Skeletal muscle tissue (tissue), 4 donors: ENCODE measurements around the gene GNA15. TPM values are rescaled to one million over a fixed set of nuclear protein-coding genes. Genes with fewer than 3 reads are reported as not detected.

Experiments
- H3K27ac ChIP-seq: one replicate; pipeline ENCODE4 v1.7.0; 2013; ENCODE audit warnings: mild to moderate bottlenecking, low read depth, low read length, inconsistent platforms
- H3K27me3 ChIP-seq, 3 donors: one replicate each; pipeline ENCODE4 v1.7.0; 2013; ENCODE audit warnings: low read length in 3 of 3; ENCODE audit not compliant: control insufficient read depth in 3 of 3, insufficient read depth in 3 of 3
- H3K36me3 ChIP-seq, 3 donors: one replicate each; pipeline ENCODE4 v1.7.0; 2013; ENCODE audit warnings: low read length in 3 of 3; ENCODE audit not compliant: control insufficient read depth in 3 of 3, insufficient read depth in 3 of 3
- H3K4me1 ChIP-seq, 3 donors: one replicate each; pipeline ENCODE4 v1.7.0; 2013; ENCODE audit warnings: low read length in 3 of 3, mild to moderate bottlenecking in 3 of 3; ENCODE audit not compliant: control insufficient read depth in 3 of 3, insufficient read depth in 3 of 3
- H3K4me3 ChIP-seq, 3 donors: one replicate each; pipeline ENCODE4 v1.7.0; 2013; ENCODE audit warnings: low read length in 3 of 3
- H3K9ac ChIP-seq, 3 donors: one replicate each; pipeline ENCODE4 v1.7.0; 2013; ENCODE audit warnings: low read length in 3 of 3, mild to moderate bottlenecking in 3 of 3, moderate library complexity in 2 of 3, low read depth in 1 of 3
- H3K9me3 ChIP-seq, 3 donors: one replicate each; pipeline ENCODE4 v1.7.0; 2013; ENCODE audit warnings: low read length in 3 of 3; ENCODE audit not compliant: control insufficient read depth in 3 of 3
- total RNA-seq: library from RNA; depleted of rRNA; stranded (reverse); fragments of >200 nt; gene quantifications from one replicate; pipeline ENCODE4 v1.2.3, GENCODE V29; 2014
- donor health status: Osteomylitis.

GNA15 gene
- total RNA-seq, 1 donor from 2014 or later = 3.1 TPM

DNA sequence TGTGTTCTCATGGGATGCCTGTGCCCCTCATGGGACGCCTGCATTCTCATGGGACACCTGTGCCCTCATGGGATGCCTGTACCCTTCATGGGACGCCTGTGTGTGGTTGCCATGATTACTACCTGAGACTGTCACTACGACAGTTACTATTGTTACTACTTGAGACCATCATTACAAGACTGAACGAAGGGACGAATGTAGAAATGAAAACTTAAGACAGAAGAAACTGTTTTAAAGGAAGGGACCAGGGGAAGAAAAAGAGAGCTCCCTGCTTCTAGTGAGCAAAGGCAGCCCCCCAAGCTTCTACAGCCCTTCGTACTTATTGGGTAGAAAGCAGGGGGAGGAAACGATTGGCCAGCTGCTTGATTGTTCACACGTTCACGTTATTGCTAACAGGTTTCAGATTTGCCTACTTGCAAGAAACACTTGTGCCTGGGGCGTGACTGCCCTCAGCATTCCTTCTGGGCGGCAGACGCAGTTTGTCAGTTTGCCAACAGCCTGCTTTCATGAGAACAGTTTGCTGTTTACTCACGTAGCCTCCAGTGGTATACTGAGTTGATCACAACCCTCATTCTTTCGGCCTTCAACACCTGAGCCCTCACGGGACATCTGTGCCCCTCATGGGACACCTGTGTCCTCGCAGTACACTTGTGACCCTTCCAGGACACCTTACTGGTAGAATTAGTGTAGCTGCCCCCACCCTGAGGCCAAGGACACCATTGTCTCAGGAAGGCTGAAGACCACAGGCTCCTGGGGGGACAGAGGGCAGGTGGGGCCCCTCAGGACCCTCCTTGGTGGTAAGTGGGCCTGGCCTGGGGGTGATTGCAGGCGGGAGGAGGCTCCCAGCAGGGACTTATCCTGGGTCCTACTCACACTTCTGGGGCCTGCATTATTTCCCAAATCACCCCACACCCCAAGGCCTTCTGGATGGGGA is 40.2 kb downstream of the GNA15 start:
- H3K36me3 ChIP-seq = no peaks in the 10 kb centered on the region
- H3K4me3 ChIP-seq = no peak overlapping the region
- no peaks in the 10 kb centered on the region for H3K9me3 ChIP-seq
- no peak overlapping the region for H3K27ac ChIP-seq
- H3K27me3 ChIP-seq = peaks cover 7 to 11% (median 8%) of the 10 kb centered on the region in 3 donors
- H3K9ac ChIP-seq = no peak overlapping the region
- H3K4me1 ChIP-seq = peaks cover 0 to 4% (median 0%) of the 10 kb centered on the region in 3 donors

- H3K4me1 ChIP-seq = peaks cover 0 to 4% (median 0%) of the 10 kb centered on the region in 3 donors
- peaks cover under 1 to 5% (median 5%) of the 10 kb centered on the region in 3 donors for H3K27me3 ChIP-seq
- H3K9ac ChIP-seq = no peak overlapping the region
- no peak overlapping the region for H3K27ac ChIP-seq
- no peak overlapping the region for H3K4me3 ChIP-seq
- H3K36me3 ChIP-seq = no peaks in the 10 kb centered on the region
- no peaks in the 10 kb centered on the region for H3K9me3 ChIP-seq
Measured at GRCh38 chr19:3176715-3177501, 41.1 kb downstream of the GNA15 start.

GRCh38 chr19:3178377-3178972 is 42.6 kb downstream of the GNA15 start, which contains the start of gene S1PR4:
Gene S1PR4 (plus strand): TSS chr19:3178769. CDS start chr19:3178793, 24 bp downstream.
- Histone ChIP-seq H3K36me3 (no peaks in the 10 kb centered on the region), H3K27me3 (peaks cover 0 to 4% (median 0%) of the 10 kb centered on the region in 3 donors), H3K9ac (no peak within 1 kb of the TSS), H3K27ac (no peak within 1 kb of the TSS), H3K4me3 (no peak within 1 kb of the TSS), H3K4me1 (peaks cover 0 to 4% (median 0%) of the 10 kb centered on the region in 3 donors), H3K9me3 (no peaks in the 10 kb centered on the region)

GRCh38 chr19:3178973-3179738 is 43.3 kb downstream of the GNA15 start:
- Histone ChIP-seq H3K4me3 (no peak overlapping the region), H3K27ac (no peak overlapping the region), H3K27me3 (peaks cover 0 to 4% (median 0%) of the 10 kb centered on the region in 3 donors), H3K9ac (no peak overlapping the region), H3K9me3 (no peaks in the 10 kb centered on the region), H3K36me3 (no peaks in the 10 kb centered on the region), H3K4me1 (peaks cover 0 to 4% (median 0%) of the 10 kb centered on the region in 3 donors)

GRCh38 chr19:3179739-3180293 is 44.0 kb downstream of the GNA15 start:
- H3K9ac ChIP-seq = no peak overlapping the region
- H3K27me3 ChIP-seq = peaks cover 0 to 4% (median 0%) of the 10 kb centered on the region in 3 donors
- no peak overlapping the region for H3K4me3 ChIP-seq
- peaks cover 2 to 7% (median 3%) of the 10 kb centered on the region in 3 donors for H3K4me1 ChIP-seq
- H3K9me3 ChIP-seq = no peaks in the 10 kb centered on the region
- H3K27ac ChIP-seq = no peak overlapping the region
- H3K36me3 ChIP-seq = no peaks in the 10 kb centered on the region

- H3K36me3 ChIP-seq = no peaks in the 10 kb centered on the region
- no peak overlapping the region for H3K27ac ChIP-seq
- H3K4me3 ChIP-seq = no peak overlapping the region
- H3K9ac ChIP-seq = no peak overlapping the region
- H3K4me1 ChIP-seq = peaks cover 21 to 29% (median 24%) of the 10 kb centered on the region in 3 donors
- H3K27me3 ChIP-seq = no peaks in the 10 kb centered on the region
- H3K9me3 ChIP-seq = no peaks in the 10 kb centered on the region
Measured at GRCh38 chr19:3183721-3184641, 48.1 kb downstream of the GNA15 start.

- Histone ChIP-seq H3K36me3 (peaks cover 0 to 4% (median 3%) of the 10 kb centered on the region in 3 donors), H3K4me1 (peaks cover 21 to 29% (median 24%) of the 10 kb centered on the region in 3 donors), H3K9me3 (no peaks in the 10 kb centered on the region), H3K4me3 (peak overlapping the region; percentile 89 to 92 (median 91)), H3K9ac (peak overlapping the region in 2 of 3 donors; percentile 47 to 89), H3K27me3 (no peaks in the 10 kb centered on the region), H3K27ac (peak overlapping the region; percentile 76)
Measured at GRCh38 chr19:3184847-3185460, 49.1 kb downstream of the GNA15 start.

- H3K9me3 ChIP-seq = no peaks in the 10 kb centered on the region
- peaks cover 21 to 29% (median 24%) of the 10 kb centered on the region in 3 donors for H3K4me1 ChIP-seq
- peaks cover 0 to 4% (median 3%) of the 10 kb centered on the region in 3 donors for H3K36me3 ChIP-seq
- H3K27me3 ChIP-seq = no peaks in the 10 kb centered on the region
- H3K27ac ChIP-seq = peak within 1 kb of the TSS; percentile 76
- peak within 1 kb of the TSS; percentile 81 to 89 (median 85) for H3K9ac ChIP-seq
- H3K4me3 ChIP-seq = peak within 1 kb of the TSS; percentile 89 to 92 (median 91)
Measured at GRCh38 chr19:3185461-3186159, 49.8 kb downstream of the GNA15 start, which contains the start of gene NCLN. Gene NCLN (plus strand): TSS chr19:3185930. CDS start chr19:3186031, 101 bp downstream.
